ENCODE measurements around the gene EFHC1. TPM values are rescaled to one million over a fixed set of nuclear protein-coding genes. Genes with fewer than 3 reads are reported as not detected.

Gene EFHC1
- total RNA-seq, 1 experiment from 2014 or later = 13.2 TPM

DNA sequence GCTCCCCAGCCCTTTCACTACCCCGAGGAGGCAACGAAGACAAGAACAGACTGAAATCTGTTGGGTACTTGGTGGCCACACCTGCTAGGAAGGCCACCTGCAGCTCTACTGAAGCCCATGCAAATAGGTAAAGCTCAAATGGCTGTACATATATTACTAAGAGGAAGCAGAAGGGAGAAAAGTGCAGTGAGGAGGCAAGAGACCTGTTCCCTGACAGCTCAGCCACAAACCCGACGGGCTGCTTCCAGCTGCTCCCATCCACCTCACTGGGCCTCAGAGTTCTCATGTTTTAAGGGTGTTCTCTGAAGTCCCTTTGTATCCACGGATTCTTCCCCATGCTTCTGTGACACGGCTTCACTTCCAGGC lies 132.1 kb downstream of the EFHC1 start:
- Mint-ChIP-seq H3K27me3 (ENCODE audit: low read depth) (no peaks in the 10 kb centered on the region), H3K9me3 (no peaks in the 10 kb centered on the region), H3K4me3 (peak overlapping the region in 1 of 2 experiments; percentile 76; a peak in 3 of 5 replicates), H3K4me1 (peaks cover 38 to 42% of the 10 kb centered on the region in 2 experiments), H3K27ac (peak overlapping the region in 2 of 3 experiments; percentile 81 to 84; a peak in 6 of 7 replicates), H3K36me3 (ENCODE audit: insufficient read depth in 1 of 3, low read depth in 3 of 3) (no peaks in the 10 kb centered on the region)
- Histone ChIP-seq H2AFZ (ENCODE audit: low read length) (no peak overlapping the region), H3K27me3 (ENCODE audit: insufficient read depth, low read length) (no peaks in the 10 kb centered on the region), H3K79me2 (ENCODE audit: insufficient read depth, low read length) (no peaks in the 10 kb centered on the region), H2BK120ac (ENCODE audit: low read depth, low read length, poor library complexity, severe bottlenecking) (no peak overlapping the region), H3K27ac (ENCODE audit: insufficient read length, low read depth, low read length) (no peak overlapping the region), H3K79me1 (ENCODE audit: insufficient read depth, low read depth, low read length, poor library complexity, severe bottlenecking) (no peaks in the 10 kb centered on the region), H3K23me2 (ENCODE audit: insufficient read length, low read depth, low read length, poor library complexity, severe bottlenecking) (no peaks in the 10 kb centered on the region), H2BK5ac (ENCODE audit: insufficient read length, low read length) (no peak overlapping the region), H2BK20ac (ENCODE audit: low read depth, low read length, poor library complexity, severe bottlenecking) (no peak overlapping the region), H4K5ac (ENCODE audit: insufficient read length, low read depth, low read length) (no peak overlapping the region), H4K91ac (ENCODE audit: insufficient read length, low read depth, low read length) (no peak overlapping the region), H3K23ac (ENCODE audit: insufficient read length, low read depth, low read length) (no peak overlapping the region), H3K4me1 (ENCODE audit: insufficient read depth, low read length) (peaks cover 6% of the 10 kb centered on the region; the same call in 1 of the 2 replicates), H2AK5ac (ENCODE audit: insufficient read length, low read length) (no peak overlapping the region), H4K20me1 (ENCODE audit: control insufficient read depth, insufficient read depth, insufficient read length) (no peaks in the 10 kb centered on the region), H2BK12ac (ENCODE audit: insufficient read length, low read depth, low read length) (no peak overlapping the region), H3K56ac (ENCODE audit: insufficient read length, low read depth, low read length) (no peak overlapping the region), H3K14ac (ENCODE audit: insufficient read depth, low read length) (no peak overlapping the region), H3K4me2 (ENCODE audit: insufficient read depth, insufficient read length, low read length) (peak overlapping the region; percentile 31), H3K9ac (ENCODE audit: extremely low read depth, insufficient read length, low read length) (no peak overlapping the region), H3K18ac (ENCODE audit: insufficient read length, low read depth, low read length) (no peak overlapping the region), H3T11ph (ENCODE audit: low read length) (no peak overlapping the region), H3K9me3 (ENCODE audit: control insufficient read depth, low read depth, low read length) (no peaks in the 10 kb centered on the region), H4K8ac (replicated peaks; ENCODE audit: insufficient read length, low read depth, low read length) (no peak overlapping the region), H2BK15ac (ENCODE audit: low read depth, low read length) (no peak overlapping the region), H3K4ac (ENCODE audit: low read depth, low read length) (no peak overlapping the region)
- no peak for DNase-seq
- TF ChIP-seq, protein P1, sequence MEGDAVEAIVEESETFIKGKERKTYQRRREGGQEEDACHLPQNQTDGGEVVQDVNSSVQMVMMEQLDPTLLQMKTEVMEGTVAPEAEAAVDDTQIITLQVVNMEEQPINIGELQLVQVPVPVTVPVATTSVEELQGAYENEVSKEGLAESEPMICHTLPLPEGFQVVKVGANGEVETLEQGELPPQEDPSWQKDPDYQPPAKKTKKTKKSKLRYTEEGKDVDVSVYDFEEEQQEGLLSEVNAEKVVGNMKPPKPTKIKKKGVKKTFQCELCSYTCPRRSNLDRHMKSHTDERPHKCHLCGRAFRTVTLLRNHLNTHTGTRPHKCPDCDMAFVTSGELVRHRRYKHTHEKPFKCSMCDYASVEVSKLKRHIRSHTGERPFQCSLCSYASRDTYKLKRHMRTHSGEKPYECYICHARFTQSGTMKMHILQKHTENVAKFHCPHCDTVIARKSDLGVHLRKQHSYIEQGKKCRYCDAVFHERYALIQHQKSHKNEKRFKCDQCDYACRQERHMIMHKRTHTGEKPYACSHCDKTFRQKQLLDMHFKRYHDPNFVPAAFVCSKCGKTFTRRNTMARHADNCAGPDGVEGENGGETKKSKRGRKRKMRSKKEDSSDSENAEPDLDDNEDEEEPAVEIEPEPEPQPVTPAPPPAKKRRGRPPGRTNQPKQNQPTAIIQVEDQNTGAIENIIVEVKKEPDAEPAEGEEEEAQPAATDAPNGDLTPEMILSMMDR (conservative IDR thresholded peaks at IDR 0.05) = no peak
- no CpG with 5 or more reads among the region's 6 CpGs for WGBS (ENCODE audit: extremely low coverage, insufficient read length, low lambda C conversion rate)

Measured in H9 (cell line).